AG10803 (cell line): ENCODE results near the gene KIAA0513.

Source experiments
- DNase-seq: peaks from one replicate; pipeline ENCODE4 v3.0.0; 2010; ENCODE audit warnings: low read depth
- H3K4me3 ChIP-seq: 2 replicates; pipeline ENCODE4 v1.5.1; 2011; ENCODE audit warnings: mild to moderate bottlenecking, low read length, control low read depth
- CTCF ChIP-seq: conservative IDR thresholded peaks from 2 replicates; pipeline ENCODE4 v1.5.1; 2011; ENCODE audit warnings: mild to moderate bottlenecking, low read length, control low read depth, inconsistent platforms

The KIAA0513 gene

GRCh38 chr16:85096921-85097320 lies 69.3 kb downstream of the KIAA0513 start:
- H3K4me3 ChIP-seq, result no peak overlapping the region
- no peak for DNase-seq
- TF ChIP-seq CTCF, result no peak

GRCh38 chr16:85098565-85098964 lies 71.0 kb downstream of the KIAA0513 start:
- H3K4me3 ChIP-seq, result no peak overlapping the region
- no peak for DNase-seq
- no peak for TF ChIP-seq CTCF

- DNase-seq, result no peak
- no peak for TF ChIP-seq CTCF
- no peak overlapping the region for H3K4me3 ChIP-seq
Observed at GRCh38 chr16:85100265-85100664, 72.7 kb downstream of the KIAA0513 start.

GRCh38 chr16:85101956-85102630 lies 74.5 kb downstream of the KIAA0513 start:
- no peak for DNase-seq
- no peak overlapping the region for H3K4me3 ChIP-seq
- no peak for TF ChIP-seq CTCF

GRCh38 chr16:85103114-85104079 lies 75.8 kb downstream of the KIAA0513 start:
- H3K4me3 ChIP-seq, result no peak overlapping the region
- no peak for TF ChIP-seq CTCF

GRCh38 chr16:85104147-85104546 lies 76.6 kb downstream of the KIAA0513 start:
- TF ChIP-seq CTCF, result no peak
- DNase-seq, result no peak
- H3K4me3 ChIP-seq, result no peak overlapping the region

More at GRCh38 chr16:85103114-85104079, 75.8 kb downstream of the KIAA0513 start:
- no peak for DNase-seq
